Fibroblast of lung (primary cell): ENCODE measurements around the gene SLC14A1. TPM values are rescaled to one million over a fixed set of nuclear protein-coding genes. Genes with fewer than 3 reads are reported as not detected.

Experiments used
- DNase-seq, 2 donors: peaks; one replicate each; pipeline versions ENCODE4 v3.0.0 to v3.0.0-alpha.2; 2010; ENCODE audit warnings: low read depth in 2 of 2
- H2AFZ ChIP-seq: 2 replicates; pipeline ENCODE4 v1.5.1; 2012; ENCODE audit warnings: low read length, control low read depth, inconsistent platforms
- H3K27ac ChIP-seq: 2 replicates; pipeline ENCODE4 v1.5.1; 2011; ENCODE audit warnings: low read length, control low read depth; ENCODE audit not compliant: insufficient read depth
- H3K27me3 ChIP-seq: 2 replicates; pipeline ENCODE4 v1.5.1; 2011; ENCODE audit warnings: mild to moderate bottlenecking, low read length; ENCODE audit not compliant: control insufficient read depth, insufficient read depth
- H3K36me3 ChIP-seq: 2 replicates; pipeline ENCODE4 v1.5.1; 2011; ENCODE audit warnings: low read length; ENCODE audit not compliant: control insufficient read depth, insufficient read depth
- H3K4me1 ChIP-seq: 2 replicates; pipeline ENCODE4 v1.5.1; 2011; ENCODE audit warnings: low read length; ENCODE audit not compliant: control insufficient read depth, insufficient read depth; ENCODE audit errors: extremely low read depth
- H3K4me2 ChIP-seq: 2 replicates; pipeline ENCODE4 v1.5.1; 2011; ENCODE audit warnings: low read length, control low read depth; ENCODE audit not compliant: insufficient read depth; ENCODE audit errors: extremely low read depth
- H3K4me3 ChIP-seq, 4 experiments: fragments of 200-600 bp in 1 of 4; sonication (generic) in 1 of 4; replicated peaks in 1 of 4; 2 replicates each; pipeline ENCODE4 v1.5.1; 2011 to 2016; ENCODE audit warnings: low read length in 4 of 4, low read depth in 3 of 4, mild to moderate bottlenecking in 3 of 4, control low read depth in 2 of 4, inconsistent platforms in 1 of 4, mixed read lengths in 1 of 4; ENCODE audit not compliant: insufficient read depth in 1 of 4; ENCODE audit errors: control extremely low read depth in 1 of 4
- H3K79me2 ChIP-seq: 2 replicates; pipeline ENCODE4 v1.5.1; 2012; ENCODE audit warnings: mild to moderate bottlenecking, low read length, inconsistent platforms; ENCODE audit not compliant: control insufficient read depth, insufficient read depth
- H3K9ac ChIP-seq: 2 replicates; pipeline ENCODE4 v1.5.1; 2011; ENCODE audit warnings: mild to moderate bottlenecking, low read length, control low read depth; ENCODE audit not compliant: insufficient read depth
- H3K9me3 ChIP-seq: 2 replicates; pipeline ENCODE4 v1.5.1; 2012; ENCODE audit warnings: low read depth, low read length; ENCODE audit not compliant: control insufficient read depth, insufficient read depth
- H4K20me1 ChIP-seq: 2 replicates; pipeline ENCODE4 v1.5.1; 2011; ENCODE audit warnings: low read length; ENCODE audit not compliant: control insufficient read depth, insufficient read depth; ENCODE audit errors: extremely low read depth
- CTCF ChIP-seq, 2 donors: IDR thresholded peaks in 1 of 2; conservative IDR thresholded peaks in 1 of 2; 1 replicate in 1 of 2; 2 replicates in 1 of 2; pipeline ENCODE4 v1.5.1; 2011 to 2012; ENCODE audit warnings: low read length in 2 of 2, control low read depth in 1 of 2, inconsistent platforms in 1 of 2, low read depth in 1 of 2, mild to moderate bottlenecking in 1 of 2
- EZH2 ChIP-seq: IDR thresholded peaks from 2 replicates; pipeline ENCODE4 v1.5.1; 2012; ENCODE audit warnings: low read length, control low read depth, mild to moderate bottlenecking; ENCODE audit errors: missing control alignments
- polyA plus RNA-seq, 2 donors: library from polyadenylated mRNA; depleted of rRNA in 1 of 2; stranded (reverse) in 1 of 2; unstranded in 1 of 2; fragments of >200 nt; gene quantifications; 2 replicates each; pipeline ENCODE4 v1.2.1, GENCODE V29; 2011 to 2012; ENCODE audit warnings: missing spikeins in 1 of 2
- total RNA-seq: library from RNA; depleted of rRNA; stranded (reverse); fragments of >200 nt; gene quantifications from 2 replicates; pipeline ENCODE4 v1.2.1, GENCODE V29; 2014

Gene SLC14A1
- total and polyA plus RNA-seq, 2 donors (not counting 1 experiment from before 2014, with no cell fraction given) = 8.0 to 31.0 TPM

GRCh38 chr18:45775241-45775676 lies 51.3 kb downstream of the SLC14A1 start:
- no peak for TF ChIP-seq EZH2
- no peak for TF ChIP-seq CTCF (conservative IDR thresholded peaks at IDR 0.05 in 1 of 2, IDR thresholded peaks at IDR 0.05 in 1 of 2; ENCODE audit: low read depth in 1 of 2, low read length in 2 of 2)
- peak overlapping the region; percentile 59 for H3K9ac ChIP-seq
- H3K9me3 ChIP-seq = no peaks in the 10 kb centered on the region
- peaks cover 6% of the 10 kb centered on the region for H3K4me1 ChIP-seq
- no peaks in the 10 kb centered on the region for H3K27me3 ChIP-seq
- peak; percentile 83 to 91 for DNase-seq
- H3K4me3 ChIP-seq = peak overlapping the region; percentile 22 to 68 (median 42)
- no peaks in the 10 kb centered on the region for H3K79me2 ChIP-seq
- H2AFZ ChIP-seq = peak overlapping the region; percentile 37
- no peaks in the 10 kb centered on the region for H4K20me1 ChIP-seq
- peak overlapping the region; percentile 48 for H3K4me2 ChIP-seq
- H3K36me3 ChIP-seq = no peaks in the 10 kb centered on the region
- H3K27ac ChIP-seq = peak overlapping the region; percentile 63

- Histone ChIP-seq H3K4me2 (peak overlapping the region; percentile 48), H3K4me3 (peak overlapping the region; percentile 22 to 68 (median 42)), H3K27ac (peak overlapping the region; percentile 63), H3K9ac (peak overlapping the region; percentile 59), H3K79me2 (no peaks in the 10 kb centered on the region), H2AFZ (peak overlapping the region; percentile 37), H3K36me3 (no peaks in the 10 kb centered on the region), H3K27me3 (no peaks in the 10 kb centered on the region), H3K9me3 (no peaks in the 10 kb centered on the region), H4K20me1 (no peaks in the 10 kb centered on the region), H3K4me1 (peaks cover 6% of the 10 kb centered on the region)
- TF ChIP-seq CTCF (conservative IDR thresholded peaks at IDR 0.05 in 1 of 2, IDR thresholded peaks at IDR 0.05 in 1 of 2; ENCODE audit: low read depth in 1 of 2, low read length in 2 of 2) = no peak
- TF ChIP-seq EZH2 = no peak
- no peak for DNase-seq
Measured at GRCh38 chr18:45775743-45776142, 51.8 kb downstream of the SLC14A1 start.

GRCh38 chr18:45777393-45777792 lies 53.4 kb downstream of the SLC14A1 start:
- H3K4me3 ChIP-seq = no peak overlapping the region
- TF ChIP-seq CTCF (conservative IDR thresholded peaks at IDR 0.05 in 1 of 2, IDR thresholded peaks at IDR 0.05 in 1 of 2; ENCODE audit: low read depth in 1 of 2, low read length in 2 of 2) (no peak), EZH2 (no peak)
- DNase-seq = peak; percentile 73 to 96
- no peak overlapping the region for H3K27ac ChIP-seq
- H4K20me1 ChIP-seq = no peaks in the 10 kb centered on the region
- no peaks in the 10 kb centered on the region for H3K79me2 ChIP-seq
- H3K27me3 ChIP-seq = no peaks in the 10 kb centered on the region
- H3K36me3 ChIP-seq = no peaks in the 10 kb centered on the region
- no peak overlapping the region for H3K9ac ChIP-seq
- H3K4me1 ChIP-seq = peaks cover 6% of the 10 kb centered on the region
- no peaks in the 10 kb centered on the region for H3K9me3 ChIP-seq
- H2AFZ ChIP-seq = no peak overlapping the region
- H3K4me2 ChIP-seq = no peak overlapping the region
